Fibroblast of lung (primary cell): Measurements from ENCODE around the gene VWCE.

ENCODE experiments used
- EZH2 ChIP-seq: IDR thresholded peaks from 2 replicates; pipeline ENCODE4 v1.5.1; 2012; ENCODE audit warnings: low read length, control low read depth, mild to moderate bottlenecking; ENCODE audit errors: missing control alignments
- TF ChIP-seq, protein P1 (sequence below), 2 donors: IDR thresholded peaks in 1 of 2; conservative IDR thresholded peaks in 1 of 2; 1 replicate in 1 of 2; 2 replicates in 1 of 2; pipeline ENCODE4 v1.5.1; 2011 to 2012; ENCODE audit warnings: low read length in 2 of 2, control low read depth in 1 of 2, inconsistent platforms in 1 of 2, low read depth in 1 of 2, mild to moderate bottlenecking in 1 of 2

DNA sequence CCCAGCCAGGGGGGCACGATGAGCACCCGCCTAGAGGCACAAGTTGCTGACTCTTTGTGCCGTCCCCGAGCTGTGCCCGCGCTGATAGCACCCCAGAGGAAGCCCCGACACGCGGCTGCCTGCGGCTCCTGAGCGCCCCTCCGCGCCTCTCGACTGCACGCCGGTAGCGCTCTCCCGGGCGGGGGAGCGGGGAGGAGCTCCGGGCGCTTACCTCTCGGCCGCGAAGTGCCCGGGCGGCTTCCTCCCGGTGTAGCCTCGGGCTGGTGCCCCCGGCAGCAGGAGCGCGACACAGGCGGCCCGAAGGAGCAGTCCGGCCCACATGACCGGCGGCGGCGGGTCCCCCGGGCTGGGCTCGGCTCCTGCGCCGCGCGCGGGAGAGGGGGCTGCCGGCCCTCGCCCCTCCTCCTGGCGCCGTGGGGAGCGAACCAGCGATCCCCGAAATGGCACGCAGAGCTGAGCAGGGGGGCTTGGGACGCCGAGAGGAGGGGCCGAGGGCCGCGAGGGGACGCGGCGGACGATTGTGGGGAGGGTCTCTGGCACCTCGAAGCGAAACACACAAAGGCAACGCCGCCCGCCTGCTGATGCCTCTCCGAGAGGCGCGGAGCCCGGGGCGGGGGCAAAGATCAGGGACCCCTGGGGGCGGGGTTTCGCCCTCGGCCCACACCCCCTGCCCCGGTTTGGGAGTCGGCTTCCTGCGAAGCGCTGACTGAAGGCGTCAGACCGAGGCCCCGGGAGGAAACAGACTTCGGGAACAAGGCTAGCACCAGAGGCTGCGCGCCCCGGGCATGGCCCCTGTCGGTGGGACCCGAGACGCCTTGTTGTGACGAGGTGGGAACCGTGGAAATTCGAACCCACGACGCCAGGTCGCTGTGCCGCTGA, at the start of gene VWCE:
- TF ChIP-seq, protein P1, sequence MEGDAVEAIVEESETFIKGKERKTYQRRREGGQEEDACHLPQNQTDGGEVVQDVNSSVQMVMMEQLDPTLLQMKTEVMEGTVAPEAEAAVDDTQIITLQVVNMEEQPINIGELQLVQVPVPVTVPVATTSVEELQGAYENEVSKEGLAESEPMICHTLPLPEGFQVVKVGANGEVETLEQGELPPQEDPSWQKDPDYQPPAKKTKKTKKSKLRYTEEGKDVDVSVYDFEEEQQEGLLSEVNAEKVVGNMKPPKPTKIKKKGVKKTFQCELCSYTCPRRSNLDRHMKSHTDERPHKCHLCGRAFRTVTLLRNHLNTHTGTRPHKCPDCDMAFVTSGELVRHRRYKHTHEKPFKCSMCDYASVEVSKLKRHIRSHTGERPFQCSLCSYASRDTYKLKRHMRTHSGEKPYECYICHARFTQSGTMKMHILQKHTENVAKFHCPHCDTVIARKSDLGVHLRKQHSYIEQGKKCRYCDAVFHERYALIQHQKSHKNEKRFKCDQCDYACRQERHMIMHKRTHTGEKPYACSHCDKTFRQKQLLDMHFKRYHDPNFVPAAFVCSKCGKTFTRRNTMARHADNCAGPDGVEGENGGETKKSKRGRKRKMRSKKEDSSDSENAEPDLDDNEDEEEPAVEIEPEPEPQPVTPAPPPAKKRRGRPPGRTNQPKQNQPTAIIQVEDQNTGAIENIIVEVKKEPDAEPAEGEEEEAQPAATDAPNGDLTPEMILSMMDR (conservative IDR thresholded peaks at IDR 0.05 in 1 of 2, IDR thresholded peaks at IDR 0.05 in 1 of 2; ENCODE audit: low read depth in 1 of 2, low read length in 2 of 2), result peak; percentile 31 to 39
- TF ChIP-seq EZH2, result no peak
